K562 (cell line): ENCODE results near the gene ZC3H6. TPM values are rescaled to one million over a fixed set of nuclear protein-coding genes. Genes with fewer than 3 reads are reported as not detected.

Experiments used
- CBFA2T2 ChIP-seq: fragments of 450-650 bp; conservative IDR thresholded peaks from 2 replicates; pipeline ENCODE4 v1.6.1; 2017; ENCODE audit warnings: mild to moderate bottlenecking
- CEBPZ ChIP-seq: fragments of 150-350 bp; IDR thresholded peaks from 2 replicates; pipeline ENCODE4 v1.6.1; 2014; ENCODE audit warnings: low read depth, mild to moderate bottlenecking, low read length, borderline replicate concordance
- ELF2 ChIP-seq: fragments of 250-450 bp; sonication (Bioruptor Pico); IDR thresholded peaks from 2 replicates; pipeline ENCODE4 v1.5.0; 2021; ENCODE audit warnings: mild to moderate bottlenecking
- ETS2 ChIP-seq: IDR thresholded peaks from 2 replicates; pipeline ENCODE4 v1.6.1; 2016; ENCODE audit warnings: borderline replicate concordance, missing genetic modification characterization, mild to moderate bottlenecking, moderate library complexity, missing compliant biosample characterization; ENCODE audit not compliant: poor library complexity, severe bottlenecking
- FOXA3 ChIP-seq, 2 experiments: fragments of 450-650 bp in 1 of 2; sonication (generic) in 1 of 2; formaldehyde crosslinking; IDR thresholded peaks in 1 of 2; conservative IDR thresholded peaks in 1 of 2; 2 replicates each; pipeline versions ENCODE4 v1.4.0 to v1.8.0; 2020 to 2022; ENCODE audit warnings: mild to moderate bottlenecking in 2 of 2, missing genetic modification reagents in 1 of 2
- HMG20B ChIP-seq: fragments of 250-450 bp; sonication (Bioruptor Pico); IDR thresholded peaks from 2 replicates; pipeline ENCODE4 v1.5.0; 2021; ENCODE audit warnings: mild to moderate bottlenecking
- HNRNPK ChIP-seq: fragments of 200-400 bp; formaldehyde crosslinking; IDR thresholded peaks from one replicate; pipeline ENCODE4 v1.6.1; 2018; ENCODE audit warnings: mild to moderate bottlenecking, low read depth, low read length; ENCODE audit not compliant: poor library complexity, severe bottlenecking
- HNRNPL ChIP-seq: fragments of 200-400 bp; formaldehyde crosslinking; IDR thresholded peaks from 2 replicates; pipeline ENCODE4 v1.6.1; 2017; ENCODE audit warnings: low read depth, mild to moderate bottlenecking, low read length
- KAT8 ChIP-seq: fragments of 450-650 bp; IDR thresholded peaks from 2 replicates; pipeline ENCODE4 v1.6.1; 2016; ENCODE audit warnings: low read depth, mild to moderate bottlenecking
- MCM7 ChIP-seq, 2 experiments: fragments of 450-650 bp; IDR thresholded peaks; 2 replicates each; pipeline ENCODE4 v1.6.1; 2016 to 2018
- MYNN ChIP-seq, 2 experiments: sonication (generic); formaldehyde crosslinking in 1 of 2; IDR thresholded peaks; 2 replicates each; pipeline versions ENCODE4 v1.5.0 to v1.6.1; 2016 to 2020; ENCODE audit warnings: antibody characterized with exemption in 1 of 2, missing genetic modification reagents in 1 of 2
- NBN ChIP-seq: fragments of 450-650 bp; IDR thresholded peaks from 2 replicates; pipeline ENCODE4 v1.6.1; 2016; ENCODE audit warnings: low read depth, mild to moderate bottlenecking
- NFRKB ChIP-seq: fragments of 450-650 bp; IDR thresholded peaks from 2 replicates; pipeline ENCODE4 v1.6.1; 2016; ENCODE audit warnings: low read depth
- PHB2 ChIP-seq: fragments of 450-650 bp; IDR thresholded peaks from 2 replicates; pipeline ENCODE4 v1.6.1; 2017; ENCODE audit warnings: low read depth
- POLR3A ChIP-seq: IDR thresholded peaks from 2 replicates; pipeline ENCODE4 v1.6.1; 2011; ENCODE audit warnings: borderline replicate concordance, mild to moderate bottlenecking, moderate library complexity; ENCODE audit not compliant: insufficient read length, insufficient read depth; ENCODE audit errors: extremely low read depth
- RBM15 ChIP-seq: fragments of 200-400 bp; formaldehyde crosslinking; IDR thresholded peaks from 2 replicates; pipeline ENCODE4 v1.6.1; 2018; ENCODE audit warnings: mild to moderate bottlenecking, low read length, moderate library complexity; ENCODE audit not compliant: insufficient read depth
- RCOR1 ChIP-seq, 2 experiments: IDR thresholded peaks; 2 replicates each; pipeline ENCODE4 v1.6.1; 2012; ENCODE audit warnings: low read depth in 2 of 2, low read length in 2 of 2, borderline replicate concordance in 1 of 2, improper control_type of control experiment in 1 of 2
- RFX7 ChIP-seq: fragments of 250-450 bp; sonication (Bioruptor Pico); IDR thresholded peaks from 2 replicates; pipeline ENCODE4 v1.5.1; 2021; ENCODE audit warnings: mild to moderate bottlenecking
- SMAD3 ChIP-seq: fragments of 450-650 bp; formaldehyde crosslinking; conservative IDR thresholded peaks from 2 replicates; pipeline ENCODE4 v1.4.0; 2020; ENCODE audit warnings: mild to moderate bottlenecking
- SNIP1 ChIP-seq: fragments of 450-650 bp; IDR thresholded peaks from 2 replicates; pipeline ENCODE4 v1.7.1; 2017; ENCODE audit warnings: low read depth, mild to moderate bottlenecking
- STAT5B ChIP-seq: fragments of 250-450 bp; sonication (Bioruptor Pico); IDR thresholded peaks from 2 replicates; pipeline ENCODE4 v1.8.0; 2021; ENCODE audit warnings: mild to moderate bottlenecking, inconsistent platforms
- WHSC1 ChIP-seq: IDR thresholded peaks from one replicate; pipeline ENCODE4 v1.6.1; 2012; ENCODE audit warnings: low read length, control low read depth, inconsistent platforms
- YY1 ChIP-seq, 3 experiments: IDR thresholded peaks; 2 replicates each; pipeline ENCODE4 v1.6.1; 2011; ENCODE audit warnings: low read length in 2 of 3, mild to moderate bottlenecking in 2 of 3, moderate library complexity in 2 of 3, borderline replicate concordance in 1 of 3, control low read depth in 1 of 3, low read depth in 1 of 3; ENCODE audit not compliant: insufficient read depth in 3 of 3, insufficient replicate concordance in 2 of 3, control insufficient read depth in 1 of 3, insufficient read length in 1 of 3; ENCODE audit errors: extremely low read depth in 1 of 3
- ZNF140 ChIP-seq: fragments of 250-450 bp; sonication (Bioruptor Pico); IDR thresholded peaks from 2 replicates; pipeline ENCODE4 v1.8.0; 2021; ENCODE audit warnings: moderate library complexity, mild to moderate bottlenecking, inconsistent platforms
- ZNF253 ChIP-seq: fragments of 250-450 bp; sonication (Bioruptor Pico); conservative IDR thresholded peaks from 2 replicates; pipeline ENCODE4 v1.6.1; 2021; ENCODE audit warnings: mild to moderate bottlenecking
- ZNF717 ChIP-seq: fragments of 250-450 bp; sonication (Bioruptor Pico); IDR thresholded peaks from 2 replicates; pipeline ENCODE4 v1.5.0; 2021
- ZNF76 ChIP-seq: fragments of 250-450 bp; sonication (Bioruptor Pico); IDR thresholded peaks from 2 replicates; pipeline ENCODE4 v1.4.0; 2020; ENCODE audit warnings: mild to moderate bottlenecking, moderate library complexity, borderline replicate concordance
- polyA plus RNA-seq, 8 experiments: library from polyadenylated mRNA; depleted of rRNA in 4 of 8; stranded (reverse) in 5 of 8; unstranded in 3 of 8; fragments of >200 nt; fragmentation: Nextera tagmentation in 2 of 8; fragmentation: Illumina TruSeq in 1 of 8; extraction: Ambion mirVana in 2 of 8; extraction: Trizol in 1 of 8; gene quantifications; 2 replicates each; pipeline versions ENCODE4 v1.2.1 to v1.2.3, GENCODE V29; 2011 to 2014; ENCODE audit warnings: inconsistent platforms in 1 of 8, missing spikeins in 1 of 8
- total RNA-seq, 7 experiments: library from RNA; depleted of rRNA in 6 of 7; stranded (reverse); fragments of >200 nt in 6 of 7; fragmentation: Illumina TruSeq in 2 of 7; extraction: Trizol in 2 of 7; gene quantifications; 2 replicates each; pipeline versions ENCODE4 v1.2.1 to v1.2.3, GENCODE V29; 2011 to 2021; ENCODE audit warnings: low replicate concordance in 1 of 7

The ZC3H6 gene
- total and polyA plus RNA-seq, 9 of the 15 experiments (the other 6 are each of a cell fraction or from before 2014, with no cell fraction given): 0.45 to 1.9 (median 1.5) TPM

DNA sequence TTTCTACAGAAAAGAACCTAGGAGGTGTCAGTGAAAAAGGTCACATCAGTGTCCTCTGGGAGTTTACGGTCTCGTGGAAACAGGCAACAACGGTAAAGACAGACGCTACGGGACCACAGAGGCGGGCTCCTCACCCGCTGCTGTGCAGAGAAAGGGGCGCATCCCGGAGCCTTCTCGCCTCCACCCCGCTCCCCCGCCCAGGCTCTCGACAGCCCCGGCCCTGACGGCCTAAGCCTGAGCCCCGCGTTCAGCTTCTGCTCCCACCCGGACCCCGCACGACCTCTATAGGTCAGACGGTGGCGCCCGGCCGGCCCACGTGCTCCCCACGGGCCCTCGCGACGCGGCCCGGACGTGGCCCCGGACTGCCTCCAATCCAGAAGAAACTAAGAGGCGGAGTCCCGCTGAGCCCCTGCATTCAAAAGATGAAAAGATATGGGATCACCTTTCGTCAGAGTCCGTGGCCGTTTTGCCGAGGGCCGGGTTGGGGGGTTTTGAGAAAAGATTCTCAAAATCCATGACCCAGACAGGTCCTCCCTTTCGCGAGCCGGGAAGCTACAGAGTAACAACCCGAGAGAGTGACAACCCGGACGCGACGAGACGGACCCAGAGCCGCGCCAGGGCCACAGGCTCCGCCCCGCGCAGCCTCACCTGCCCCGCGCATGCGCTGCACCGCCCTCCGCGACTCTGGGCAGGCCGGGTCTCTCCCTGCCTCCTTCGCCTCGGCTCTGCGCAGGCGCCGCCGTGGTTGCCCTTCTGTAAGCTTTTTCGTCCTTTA, 20.7 kb upstream of the ZC3H6 start, which contains the start of gene ZC3H8 (continued):
- TF ChIP-seq NBN: no peak
- TF ChIP-seq PHB2: no peak
- no peak for TF ChIP-seq RFX7 (CRISPR knock-in tag)
- no peak for TF ChIP-seq HNRNPL
- TF ChIP-seq YY1 (IDR thresholded peaks at IDR 0.05; ENCODE audit: borderline replicate concordance in 1 of 3, control insufficient read depth in 1 of 3, extremely low read depth in 1 of 3, insufficient read depth in 3 of 3, insufficient read length in 1 of 3, insufficient replicate concordance in 2 of 3, low read depth in 1 of 3, low read length in 2 of 3): no peak
- TF ChIP-seq KAT8: no peak
- TF ChIP-seq RBM15: no peak
- TF ChIP-seq CBFA2T2: no peak
- no peak for TF ChIP-seq ZNF717
- TF ChIP-seq WHSC1: no peak
- no peak for TF ChIP-seq SNIP1
- 0 out of 2 replicates have a peak, but pooled peaks have one; percentile 54 for TF ChIP-seq NFRKB
- TF ChIP-seq FOXA3 (CRISPR knock-in tag; conservative IDR thresholded peaks at IDR 0.05 in 1 of 2, IDR thresholded peaks at IDR 0.05 in 1 of 2): peak in 1 of 2 experiments; percentile 16; a peak in 1 of 4 replicates
- no peak for TF ChIP-seq STAT5B (CRISPR knock-in tag)
- no peak for TF ChIP-seq ETS2 (tag)
- no peak for TF ChIP-seq MCM7 (IDR thresholded peaks at IDR 0.05)
- no peak for TF ChIP-seq MYNN (IDR thresholded peaks at IDR 0.05)
- no peak for TF ChIP-seq MYNN (CRISPR knock-in tag; IDR thresholded peaks at IDR 0.05)
- no peak for TF ChIP-seq ELF2
- TF ChIP-seq CEBPZ: no peak
- TF ChIP-seq HNRNPK: no peak
- TF ChIP-seq ZNF253 (CRISPR knock-in tag): no peak
- no peak for TF ChIP-seq RCOR1 (IDR thresholded peaks at IDR 0.05; ENCODE audit: borderline replicate concordance in 1 of 2, low read depth in 2 of 2, low read length in 2 of 2)
- peak; percentile 21; the same call in 1 of the 2 replicates for TF ChIP-seq ZNF76 (CRISPR knock-in tag)
- TF ChIP-seq HMG20B (CRISPR knock-in tag): no peak
- 0 out of 2 replicates have a peak, but pooled peaks have one; percentile 11 for TF ChIP-seq SMAD3 (CRISPR knock-in tag)
- TF ChIP-seq POLR3A: no peak
- TF ChIP-seq ZNF140 (CRISPR knock-in tag): no peak
